GM12878 (cell line): ENCODE data around the gene ERVV-1. TPM values are rescaled to one million over a fixed set of nuclear protein-coding genes. Genes with fewer than 3 reads are reported as not detected.

Experiments
- ATAC-seq: fragments of 200-7000 bp; cut with Tn5 transposase; 3 replicates; pipeline ENCODE4 v1.9.1; 2020; ENCODE audit warnings: mild to moderate bottlenecking, moderate library complexity
- BruUV-seq: library from RNA; stranded (reverse); fragments of 400-500 nt; replicated peaks from 2 replicates; lab custom pipeline; 2021; lab: Mats Ljungman, UMichigan
- CTCF ChIA-PET: fragments of 300-600 bp; sonication (Branson Sonifier 250); formaldehyde crosslinking; extraction: SDS; loops from one replicate; lab custom pipeline; 2021; ENCODE audit warnings: inconsistent platforms; lab: Yijun Ruan, JAX
- POLR2A ChIA-PET: fragments of 350-600 bp; formaldehyde crosslinking; extraction: SDS; loops from one replicate; lab custom pipeline; 2021; ENCODE audit warnings: inconsistent platforms; lab: Charles Lee
- RAD21 ChIA-PET: fragments of 300-600 bp; sonication (Branson Sonifier 250); formaldehyde crosslinking; loops from one replicate; lab custom pipeline; 2023; ENCODE audit warnings: antibody characterized with exemption; ENCODE audit not compliant: unreplicated experiment; lab: Charles Lee
- SMC1A ChIA-PET: fragments of 300-600 bp; sonication (Branson Sonifier 250); formaldehyde crosslinking; loops from one replicate; lab custom pipeline; 2023; ENCODE audit not compliant: unreplicated experiment, uncharacterized antibody; lab: Charles Lee
- DNase-seq: peaks from one replicate; pipeline ENCODE4 v3.0.0-alpha.2; 2011; ENCODE audit warnings: low read depth, low spot score
- FAIRE-seq: peaks from 3 replicates; lab custom pipeline; 2011; peaks lifted over from hg19 to GRCh38; lab: Jason Lieb, UNC
- H2AFZ ChIP-seq: 2 replicates; pipeline ENCODE4 v1.6.0; 2011; ENCODE audit warnings: low read depth, low read length, control low read depth; ENCODE audit not compliant: control insufficient read depth
- H3K27ac ChIP-seq: 2 replicates; pipeline ENCODE4 v1.5.1; 2011; ENCODE audit warnings: control low read depth; ENCODE audit not compliant: control insufficient read depth, insufficient read depth
- H3K27me3 ChIP-seq, 2 experiments: replicated peaks in 1 of 2; 2 replicates each; pipeline versions ENCODE4 v1.6.0 to v1.6.1; 2011; ENCODE audit warnings: low read length in 1 of 2; ENCODE audit not compliant: control insufficient read depth in 2 of 2, insufficient read depth in 2 of 2
- H3K36me3 ChIP-seq, 2 experiments: 2 replicates each; pipeline ENCODE4 v1.5.1; 2011; ENCODE audit warnings: low read length in 1 of 2; ENCODE audit not compliant: control insufficient read depth in 2 of 2, insufficient read depth in 2 of 2
- H3K4me1 ChIP-seq: 2 replicates; pipeline ENCODE4 v1.6.1; 2011; ENCODE audit warnings: mild to moderate bottlenecking, low read length, moderate library complexity, mixed read lengths; ENCODE audit not compliant: control insufficient read depth, insufficient read depth
- H3K4me2 ChIP-seq: 2 replicates; pipeline ENCODE4 v1.6.0; 2011; ENCODE audit warnings: control low read depth; ENCODE audit not compliant: control insufficient read depth, insufficient read depth
- H3K4me3 ChIP-seq: fragments of 200-600 bp; sonication (generic); 2 replicates; pipeline ENCODE4 v1.5.1; 2016
- H3K79me2 ChIP-seq: 2 replicates; pipeline ENCODE4 v1.6.0; 2011; ENCODE audit warnings: low read length; ENCODE audit not compliant: control insufficient read depth, insufficient read depth
- H3K9ac ChIP-seq: 2 replicates; pipeline ENCODE4 v1.8.0; 2011; ENCODE audit warnings: low read length, control low read depth, mixed read lengths; ENCODE audit not compliant: control insufficient read depth, insufficient read depth
- H3K9me3 ChIP-seq: replicated peaks from 3 replicates; pipeline ENCODE4 v1.5.1; 2011; ENCODE audit warnings: mild to moderate bottlenecking, low read length; ENCODE audit not compliant: control insufficient read depth, insufficient read depth
- H4K20me1 ChIP-seq: 2 replicates; pipeline ENCODE4 v1.6.0; 2011; ENCODE audit not compliant: control insufficient read depth, insufficient read depth
- CBX5 ChIP-seq: sonication (generic); IDR thresholded peaks from 2 replicates; pipeline ENCODE4 v1.6.1; 2016; ENCODE audit warnings: low read depth, moderate library complexity, mild to moderate bottlenecking, inconsistent platforms
- ZBTB40 ChIP-seq: fragments of 450-650 bp; IDR thresholded peaks from 2 replicates; pipeline ENCODE4 v1.6.1; 2016; ENCODE audit warnings: mild to moderate bottlenecking, moderate library complexity, borderline replicate concordance
- ZNF24 ChIP-seq: fragments of 450-650 bp; IDR thresholded peaks from 2 replicates; pipeline ENCODE4 v1.6.1; 2017; ENCODE audit warnings: antibody characterized with exemption, mild to moderate bottlenecking
- WGBS: methylation state at CpG from one replicate; pipeline ENCODE4 v1.1.6; 2016; ENCODE audit warnings: low lambda C conversion rate; ENCODE audit not compliant: insufficient replicate concordance, insufficient coverage; ENCODE audit errors: missing lambda C conversion rate; 5-methylcytosine and 5-hydroxymethylcytosine counted together
- in situ Hi-C: fragments of 300-500 bp; cut with MboI; formaldehyde crosslinking; loops from 9 replicates; pipeline ENCODE4 v1.14.3; 2018; ENCODE audit warnings: mixed read lengths
- intact Hi-C: fragments of 100-400 bp; cut with micrococcal nuclease; formaldehyde crosslinking; loops from one replicate; pipeline ENCODE4 v1.14.2; 2022; ENCODE audit not compliant: unreplicated experiment
- polyA plus RNA-seq, 11 experiments: library from polyadenylated mRNA; depleted of rRNA in 4 of 11; unstranded in 6 of 11; stranded (reverse) in 5 of 11; fragments of >200 nt; fragmentation: Nextera tagmentation in 4 of 11; fragmentation: Illumina TruSeq in 1 of 11; extraction: Ambion mirVana in 4 of 11; extraction: Trizol in 1 of 11; gene quantifications; 1 replicate in 1 of 11; 2 replicates in 10 of 11; pipeline versions ENCODE4 v1.2.1 to v1.2.3, GENCODE V29; 2011 to 2016; ENCODE audit warnings: inconsistent platforms in 2 of 11, missing spikeins in 2 of 11, low read depth in 1 of 11
- total RNA-seq, 4 experiments: library from RNA; depleted of rRNA in 3 of 4; stranded (reverse); fragments of >200 nt in 3 of 4; fragmentation: Illumina TruSeq in 1 of 4; extraction: Trizol in 1 of 4; gene quantifications; 2 replicates each; pipeline versions ENCODE4 v1.2.1 to v1.2.3, GENCODE V29; 2013 to 2021

Gene ERVV-1
- total and polyA plus RNA-seq, 10 of the 15 experiments (the other 5 are each of a cell fraction or from before 2014, with no cell fraction given) = 0.05 TPM; not detected in 9

- 55% methylated on average over 2 of the region's 2 CpGs for WGBS
- Histone ChIP-seq H3K27me3 (no peaks in the 10 kb centered on the region), H4K20me1 (no peaks in the 10 kb centered on the region), H2AFZ (no peak overlapping the region), H3K27ac (no peak overlapping the region), H3K4me2 (no peak overlapping the region), H3K9me3 (peaks cover 4% of the 10 kb centered on the region; the same call in 1 of the 3 replicates), H3K9ac (no peak overlapping the region), H3K36me3 (no peaks in the 10 kb centered on the region), H3K4me3 (no peak overlapping the region), H3K4me1 (no peaks in the 10 kb centered on the region), H3K79me2 (no peaks in the 10 kb centered on the region)
- ATAC-seq = no peak
- ChIA-PET RAD21 (no interaction called here), CTCF (no interaction called here), POLR2A (no interaction called here), SMC1A (no interaction called here)
- no TSS peak for BruUV-seq
- in situ Hi-C loops = no loop called here
- FAIRE-seq = no peak
- DNase-seq = no peak
- intact Hi-C loops = no loop called here
- TF ChIP-seq ZNF24 (no peak), ZBTB40 (no peak), CBX5 (no peak)
These were observed 20.3 kb downstream of the ERVV-1 start for GRCh38 chr19:53034054-53034453.
